Esophagus squamous epithelium (tissue), 5 donors: Measurements from ENCODE around the gene PHYKPL. TPM values are rescaled to one million over a fixed set of nuclear protein-coding genes. Genes with fewer than 3 reads are reported as not detected.

Experiments used
- DNase-seq: peaks from one replicate; lab custom pipeline; 2025; lab: John Stamatoyannopoulos, UW
- H3K27ac ChIP-seq, 4 donors: fragments of 200-600 bp; sonication (generic); one replicate each; pipeline ENCODE4 v1.5.1; 2016 to 2019; ENCODE audit warnings: mild to moderate bottlenecking in 1 of 4
- H3K27me3 ChIP-seq, 4 donors: fragments of 200-600 bp; sonication (generic); 1 replicate in 3 of 4; 2 replicates in 1 of 4; pipeline versions ENCODE4 v1.5.1 to v1.6.0; 2017 to 2021; ENCODE audit warnings: antibody characterized with exemption in 1 of 4
- H3K36me3 ChIP-seq, 3 donors: fragments of 200-600 bp; sonication (generic); one replicate each; pipeline ENCODE4 v1.5.1; 2016 to 2019
- H3K4me1 ChIP-seq, 3 donors: fragments of 200-600 bp; sonication (generic); one replicate each; pipeline ENCODE4 v1.5.1; 2017 to 2019
- H3K4me3 ChIP-seq, 4 donors: fragments of 200-600 bp; sonication (generic); 1 replicate in 3 of 4; 2 replicates in 1 of 4; pipeline ENCODE4 v1.5.1; 2016 to 2019; ENCODE audit warnings: mild to moderate bottlenecking in 2 of 4, moderate library complexity in 1 of 4
- H3K9me3 ChIP-seq, 3 donors: fragments of 200-600 bp; sonication (generic); one replicate each; pipeline ENCODE4 v1.5.1; 2016 to 2019
- CTCF ChIP-seq, 6 experiments: fragments of 450-650 bp in 4 of 6; fragments of 200-600 bp in 2 of 6; sonication (generic) in 2 of 6; IDR thresholded peaks; one replicate each; pipeline ENCODE4 v1.5.1; 2016 to 2019; ENCODE audit warnings: antibody characterized with exemption in 6 of 6, mild to moderate bottlenecking in 4 of 6, moderate library complexity in 4 of 6
- POLR2A ChIP-seq, 4 donors: fragments of 450-650 bp; IDR thresholded peaks; one replicate each; pipeline ENCODE4 v1.6.1; 2017; ENCODE audit warnings: antibody characterized with exemption in 4 of 4, mild to moderate bottlenecking in 4 of 4, moderate library complexity in 3 of 4
- WGBS, 2 donors: methylation state at CpG; one replicate each; pipeline ENCODE4 v1.1.5; 2018; 5-methylcytosine and 5-hydroxymethylcytosine counted together
- intact Hi-C: fragments of 100-400 bp; cut with DNase I; formaldehyde crosslinking; loops from one replicate; pipeline ENCODE4 v1.15.0; 2022
- total RNA-seq, 4 donors: library from RNA; depleted of rRNA; stranded (reverse); fragments of >200 nt; gene quantifications; one replicate each; pipeline ENCODE4 v1.1.0, GENCODE V29; 2016
- donor health status: DM: yes; HTN: yes; CAD: no.

Gene PHYKPL
- total RNA-seq, 4 donors from 2014 or later = 15.8 to 57.4 (median 21.9) TPM

GRCh38 chr5:178272591-178272990, 40.0 kb upstream of the PHYKPL start:
- no peaks in the 10 kb centered on the region for H3K36me3 ChIP-seq
- H3K9me3 ChIP-seq = peaks cover 0 to 12% (median 11%) of the 10 kb centered on the region in 3 donors
- H3K4me3 ChIP-seq = no peak overlapping the region
- H3K27me3 ChIP-seq = peaks cover 0 to 52% (median 0%) of the 10 kb centered on the region in 4 donors
- no peak overlapping the region for H3K27ac ChIP-seq
- intact Hi-C loops = no loop called here
- TF ChIP-seq CTCF (IDR thresholded peaks at IDR 0.05) = no peak
- TF ChIP-seq POLR2A (IDR thresholded peaks at IDR 0.05) = no peak
- H3K4me1 ChIP-seq = no peaks in the 10 kb centered on the region
- 68 to 91% methylated on average over 4 to 5 of the region's 9 CpGs for WGBS, 2 donors
- no peak for DNase-seq

- H3K4me3 ChIP-seq = no peak overlapping the region
- H3K27me3 ChIP-seq = peaks cover 0 to 45% (median 0%) of the 10 kb centered on the region in 4 donors
- intact Hi-C loops = no loop called here
- H3K36me3 ChIP-seq = no peaks in the 10 kb centered on the region
- peaks cover 0 to 12% (median 11%) of the 10 kb centered on the region in 3 donors for H3K9me3 ChIP-seq
- 79 to 80% methylated on average over 10 to 19 of the region's 24 CpGs for WGBS, 2 donors
- H3K4me1 ChIP-seq = no peaks in the 10 kb centered on the region
- TF ChIP-seq POLR2A (IDR thresholded peaks at IDR 0.05) = no peak
- TF ChIP-seq CTCF (IDR thresholded peaks at IDR 0.05) = no peak
- no peak for DNase-seq
- H3K27ac ChIP-seq = no peak overlapping the region
Observed at GRCh38 chr5:178271726-178272479, 39.3 kb upstream of the PHYKPL start.

GRCh38 chr5:178271231-178271630, 38.6 kb upstream of the PHYKPL start:
- H3K27ac ChIP-seq = no peak overlapping the region
- H3K4me1 ChIP-seq = no peaks in the 10 kb centered on the region
- peaks cover 0 to 38% (median 0%) of the 10 kb centered on the region in 4 donors for H3K27me3 ChIP-seq
- no peaks in the 10 kb centered on the region for H3K36me3 ChIP-seq
- H3K4me3 ChIP-seq = no peak overlapping the region
- TF ChIP-seq POLR2A (IDR thresholded peaks at IDR 0.05) (no peak), CTCF (IDR thresholded peaks at IDR 0.05) (no peak)
- intact Hi-C loops = no loop called here
- H3K9me3 ChIP-seq = peaks cover 0 to 9% (median 8%) of the 10 kb centered on the region in 3 donors
- no peak for DNase-seq
- WGBS, 2 donors = 82 to 89% methylated on average over 4 of the region's 4 CpGs

GRCh38 chr5:178269499-178269898, 36.9 kb upstream of the PHYKPL start:
- H3K4me1 ChIP-seq = no peaks in the 10 kb centered on the region
- TF ChIP-seq CTCF (IDR thresholded peaks at IDR 0.05) (no peak), POLR2A (IDR thresholded peaks at IDR 0.05) (no peak)
- H3K9me3 ChIP-seq = no peaks in the 10 kb centered on the region
- no peak for DNase-seq
- no peak overlapping the region for H3K27ac ChIP-seq
- no peaks in the 10 kb centered on the region for H3K36me3 ChIP-seq
- intact Hi-C loops = no loop called here
- H3K27me3 ChIP-seq = peaks cover 0 to 21% (median 0%) of the 10 kb centered on the region in 4 donors
- H3K4me3 ChIP-seq = no peak overlapping the region
- WGBS, 2 donors = 85 to 96% methylated on average over 1 of the region's 1 CpG

- H3K4me3 ChIP-seq = no peak overlapping the region
- H3K36me3 ChIP-seq = no peaks in the 10 kb centered on the region
- H3K27ac ChIP-seq = no peak overlapping the region
- TF ChIP-seq POLR2A (IDR thresholded peaks at IDR 0.05) = no peak
- H3K4me1 ChIP-seq = no peaks in the 10 kb centered on the region
- H3K27me3 ChIP-seq = peaks cover 0 to 5% (median 0%) of the 10 kb centered on the region in 4 donors
- no peaks in the 10 kb centered on the region for H3K9me3 ChIP-seq
- WGBS, 2 donors = 83 to 97% methylated on average over 1 to 6 of the region's 10 CpGs
- DNase-seq = no peak
- intact Hi-C loops = no loop called here
Observed at GRCh38 chr5:178267876-178268275, 35.3 kb upstream of the PHYKPL start.
